ENCODE results near the gene NRP2.
A peak's percentile ranks its signal among the peaks of the same experiment; 100 is the strongest.

NRP2 gene

DNA sequence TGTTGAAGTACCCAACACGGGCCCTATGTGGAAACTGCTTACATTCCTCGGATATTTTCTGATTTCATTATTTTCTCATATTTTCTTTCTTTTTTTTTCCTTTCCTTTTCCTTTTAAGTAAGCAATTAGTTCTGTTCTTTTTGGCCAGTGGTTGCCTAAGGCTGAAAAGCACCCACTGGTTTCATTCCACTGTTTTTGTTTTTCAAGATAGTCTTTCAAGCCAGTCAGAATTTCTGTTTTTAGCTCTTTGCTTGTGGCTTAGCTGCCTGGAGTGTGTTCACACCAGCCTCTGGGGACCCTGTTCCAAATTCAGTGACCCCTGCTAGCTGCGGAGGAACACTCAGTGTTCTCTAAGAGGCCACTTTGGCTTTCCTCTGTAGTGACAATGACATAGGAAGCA is 73.6 kb downstream of the NRP2 start:
- DNase-seq (ENCODE audit: low read depth), result peak; percentile 39

DNA sequence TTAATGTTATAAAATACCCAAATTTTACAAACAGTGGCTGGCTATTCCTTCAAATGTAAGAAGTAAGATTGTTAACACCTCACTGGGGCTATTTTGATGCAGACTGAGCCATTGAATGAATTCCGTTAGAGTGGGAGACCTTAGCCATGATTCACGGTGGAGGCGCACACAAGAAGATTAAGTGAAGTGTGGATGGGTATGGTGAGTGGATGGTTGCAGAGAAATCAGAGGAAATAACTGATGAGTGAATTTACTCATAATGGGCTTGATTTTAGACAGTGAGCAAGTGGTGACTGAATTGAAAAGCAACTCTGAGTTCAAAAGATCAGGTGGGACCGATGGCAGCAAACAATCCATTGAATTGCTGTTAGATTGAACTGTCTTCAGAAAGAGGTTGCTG is 75.0 kb downstream of the NRP2 start:
- DNase-seq (ENCODE audit: low read depth), result no peak

DNA sequence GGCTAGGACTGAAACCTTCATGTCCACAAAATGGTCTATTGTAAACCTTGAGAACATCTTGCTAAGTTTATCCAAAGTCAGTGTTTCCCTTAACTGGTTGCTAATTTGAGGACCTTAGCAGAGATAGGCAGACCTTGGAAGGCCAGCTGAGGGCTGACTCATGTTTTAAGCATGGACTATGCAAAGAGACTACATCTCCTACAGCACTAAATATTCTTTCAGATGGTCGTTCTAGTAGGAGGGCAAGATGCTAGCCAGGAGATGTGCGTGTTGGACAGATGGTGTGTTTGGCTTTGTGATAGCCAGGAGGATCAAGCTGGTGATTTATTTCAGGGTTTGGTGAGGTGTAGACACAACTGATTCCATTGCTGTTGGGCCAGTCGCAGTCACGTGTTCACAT is 75.8 kb downstream of the NRP2 start:
- DNase-seq (ENCODE audit: low read depth), result peak; percentile 64

DNA sequence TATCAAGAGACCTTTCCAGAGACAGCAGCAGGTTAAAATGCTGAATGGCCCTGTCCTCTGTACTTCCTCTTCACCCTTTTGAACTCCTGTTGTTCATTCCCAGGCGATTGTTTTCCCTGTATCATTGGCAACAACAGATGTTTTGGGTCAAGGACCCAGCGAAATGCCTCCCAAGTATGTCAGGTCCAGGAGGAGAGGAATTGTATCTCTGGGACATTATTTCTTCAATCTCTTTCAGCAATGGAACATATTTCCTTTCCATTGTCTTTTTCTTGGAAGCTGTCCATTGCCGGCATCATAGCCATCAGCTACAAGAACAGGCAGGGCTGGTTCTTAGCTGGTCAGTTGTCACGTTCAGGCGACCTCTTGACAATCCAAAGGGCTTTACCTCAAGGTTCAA is 76.2 kb downstream of the NRP2 start:
- no peak for DNase-seq (ENCODE audit: low read depth)

DNA sequence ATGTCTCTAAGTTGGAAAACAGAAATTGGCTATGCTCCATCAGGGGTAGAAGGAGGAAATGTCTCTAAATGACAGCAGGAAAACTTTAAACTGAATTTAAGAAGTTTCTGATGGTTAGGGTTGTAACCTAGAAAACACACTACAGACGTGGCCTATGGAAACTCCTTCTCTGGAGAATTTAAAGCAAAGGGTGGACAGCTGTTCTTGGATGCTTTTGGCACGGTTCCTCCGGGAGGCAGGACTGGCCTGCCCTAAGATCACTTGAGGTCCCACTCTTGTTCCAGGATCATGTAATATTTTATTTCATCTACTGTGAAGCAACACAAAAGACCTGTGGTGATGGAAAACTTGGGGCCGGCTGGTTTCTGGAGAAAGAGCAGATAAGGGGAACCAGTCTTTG is 77.0 kb downstream of the NRP2 start:
- DNase-seq (ENCODE audit: low read depth), result no peak

DNA sequence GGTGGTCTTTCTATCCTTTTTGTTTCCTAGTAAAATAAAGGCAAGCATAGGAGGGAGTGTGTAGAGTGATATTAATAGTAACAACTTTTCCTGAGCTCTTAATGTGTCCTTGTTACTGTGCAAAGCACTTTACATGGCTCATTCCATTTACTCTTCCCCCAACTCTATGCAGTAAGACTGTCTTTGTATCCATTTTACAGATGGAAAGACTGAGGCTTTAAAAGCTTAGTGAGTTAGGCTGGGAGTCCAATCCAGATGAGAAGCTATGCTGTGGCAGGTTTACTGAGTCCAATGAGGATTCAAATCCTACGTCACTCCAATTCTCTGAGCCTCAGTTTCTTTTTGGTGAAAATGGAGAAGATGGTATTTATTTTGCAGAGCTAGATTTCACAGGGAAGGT is 77.4 kb downstream of the NRP2 start:
- DNase-seq (ENCODE audit: low read depth), result no peak

DNA sequence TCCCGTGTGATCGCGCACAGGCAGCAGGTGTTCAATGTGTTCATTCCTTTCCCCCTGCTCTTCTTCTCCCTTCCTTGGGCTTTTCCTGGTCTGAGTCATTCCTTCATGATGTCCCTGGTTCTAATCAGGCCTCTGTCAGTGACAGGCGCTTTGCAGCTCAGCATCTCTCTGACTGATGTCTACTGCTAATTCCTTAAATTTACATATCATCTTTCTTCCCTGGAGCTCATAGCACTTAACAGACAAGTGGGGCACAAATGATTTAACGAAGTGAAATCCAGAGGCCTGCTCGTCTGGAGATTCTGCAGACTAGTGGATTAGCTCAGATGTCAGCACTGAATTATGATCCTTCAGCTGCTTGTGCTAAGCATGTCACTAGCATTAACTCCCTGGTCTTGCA is 77.9 kb downstream of the NRP2 start:
- DNase-seq (ENCODE audit: low read depth), result no peak

DNA sequence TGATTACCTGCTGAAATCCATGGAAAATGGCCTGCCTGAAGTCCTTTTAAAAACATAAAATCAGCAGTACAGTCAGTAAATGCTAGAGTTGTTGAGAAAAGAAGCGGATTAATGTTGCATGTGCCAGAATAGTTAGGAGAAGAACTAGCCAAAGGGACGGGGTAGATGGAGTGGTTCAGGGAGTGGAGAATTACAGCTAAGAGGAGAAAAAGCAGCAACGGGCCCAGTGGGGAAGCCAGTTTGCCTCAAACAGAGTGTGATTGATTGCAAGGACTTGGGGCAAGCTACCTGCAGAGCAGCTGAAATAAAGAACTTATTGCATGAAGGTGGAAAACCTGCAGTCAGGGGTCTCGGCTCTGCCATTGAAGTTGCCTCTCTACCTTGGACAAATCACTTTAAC is 79.1 kb downstream of the NRP2 start:
- no peak for DNase-seq (ENCODE audit: low read depth)

DNA sequence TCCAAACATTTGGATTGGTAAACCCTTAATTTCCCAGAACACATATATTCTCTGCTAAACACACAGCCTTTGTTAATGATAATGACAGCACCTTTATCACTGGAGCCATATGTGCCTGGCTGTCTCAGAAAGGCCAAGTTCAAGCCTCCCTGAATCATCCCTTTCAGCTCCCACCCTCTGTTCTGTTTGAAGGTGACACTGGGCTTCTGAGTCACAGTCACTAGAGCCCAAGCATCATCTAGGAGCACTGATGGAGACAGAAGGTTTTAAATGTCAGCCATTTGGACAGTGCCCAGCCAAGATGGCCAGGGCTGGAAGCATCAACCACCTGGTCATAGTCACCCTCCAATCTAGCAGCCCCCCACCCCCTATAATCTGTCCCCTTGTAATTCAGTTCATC is 80.6 kb downstream of the NRP2 start:
- no peak for DNase-seq (ENCODE audit: low read depth)

DNA sequence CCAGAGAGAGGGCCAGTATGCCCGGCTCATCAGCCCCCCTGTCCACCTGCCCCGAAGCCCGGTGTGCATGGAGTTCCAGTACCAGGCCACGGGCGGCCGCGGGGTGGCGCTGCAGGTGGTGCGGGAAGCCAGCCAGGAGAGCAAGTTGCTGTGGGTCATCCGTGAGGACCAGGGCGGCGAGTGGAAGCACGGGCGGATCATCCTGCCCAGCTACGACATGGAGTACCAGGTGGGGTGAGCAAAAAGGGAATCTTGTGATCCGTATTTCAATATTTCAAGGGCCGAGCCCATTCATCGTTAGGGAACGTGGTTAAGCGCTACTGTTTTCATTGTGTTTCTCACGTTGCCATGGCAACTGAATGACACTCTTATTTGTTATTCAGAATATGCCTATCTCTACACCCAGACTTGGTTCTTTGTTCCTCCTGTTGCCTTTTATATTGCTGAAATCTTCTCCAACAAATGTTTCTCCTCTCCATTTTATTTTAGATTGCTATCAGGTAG is 81.5 kb downstream of the NRP2 start:
- DNase-seq (ENCODE audit: low read depth), result peak; percentile 90

DNA sequence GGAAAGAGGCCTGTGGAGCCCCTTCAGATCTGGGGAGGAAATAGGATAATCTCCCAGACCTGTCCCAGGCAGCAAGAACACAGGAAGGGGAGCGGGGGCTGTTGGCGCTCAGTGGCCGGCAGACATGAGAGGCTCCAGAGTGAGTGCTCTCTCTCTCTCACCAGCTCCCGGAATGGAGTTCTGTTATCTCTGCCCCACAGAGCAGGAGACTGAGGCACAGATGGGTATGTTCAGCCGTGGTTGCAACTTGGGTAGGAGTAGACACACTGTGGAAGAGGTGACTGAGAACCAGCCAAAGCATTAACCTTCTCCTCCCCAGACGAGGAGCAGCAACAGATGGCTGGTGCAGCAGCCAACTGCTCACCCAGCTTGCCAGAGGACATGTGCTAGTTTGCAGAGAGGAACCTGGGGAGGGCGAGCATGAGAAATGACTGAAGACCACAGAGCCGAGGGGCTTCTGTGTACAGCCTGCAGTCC is 82.0 kb downstream of the NRP2 start:
- DNase-seq (ENCODE audit: low read depth), result no peak

DNA sequence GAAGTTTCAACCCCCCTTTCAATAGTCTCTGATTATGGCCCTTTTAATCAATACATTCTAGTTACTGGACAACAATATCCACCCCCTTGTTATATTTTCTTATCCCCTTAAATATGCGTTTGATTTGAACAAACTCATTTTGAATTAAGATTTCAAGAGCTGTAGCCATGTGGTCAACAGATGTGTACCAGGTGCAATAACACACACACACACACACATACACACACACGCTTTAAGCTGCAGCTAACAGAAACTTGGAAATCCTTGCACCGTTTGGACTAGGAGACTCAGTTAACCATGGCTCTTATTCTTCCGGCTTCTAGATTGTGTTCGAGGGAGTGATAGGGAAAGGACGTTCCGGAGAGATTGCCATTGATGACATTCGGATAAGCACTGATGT is 82.8 kb downstream of the NRP2 start:
- no peak for DNase-seq (ENCODE audit: low read depth)

DNA sequence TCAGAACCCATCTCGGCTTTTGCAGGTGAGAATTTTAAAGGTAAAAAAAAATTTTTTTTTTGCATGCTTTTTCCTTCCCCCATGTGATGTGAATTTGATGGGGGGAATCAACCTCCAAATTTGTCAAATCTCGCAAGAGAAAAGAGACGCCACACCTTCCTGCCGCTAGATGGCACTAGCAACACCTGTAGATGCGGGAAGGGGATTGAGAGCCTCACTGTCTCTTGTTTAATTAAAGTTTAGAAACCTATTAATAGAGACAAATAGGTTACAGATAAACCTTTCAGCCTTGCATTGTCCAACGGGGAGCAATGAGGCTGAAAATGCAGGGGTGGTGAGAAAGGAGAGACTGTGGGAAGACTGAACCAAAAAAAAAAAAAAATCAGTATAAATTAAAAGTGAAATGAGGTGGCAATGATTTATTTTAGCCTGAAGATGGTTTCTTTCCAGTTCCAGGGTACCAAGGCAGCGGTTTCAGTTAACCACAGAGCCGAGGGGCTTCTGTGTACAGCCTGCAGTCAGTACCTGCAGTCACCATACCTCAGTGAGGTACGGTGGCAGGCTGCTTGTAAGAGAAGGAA is 84.6 kb downstream of the NRP2 start:
- no peak for DNase-seq (ENCODE audit: low read depth)

DNA sequence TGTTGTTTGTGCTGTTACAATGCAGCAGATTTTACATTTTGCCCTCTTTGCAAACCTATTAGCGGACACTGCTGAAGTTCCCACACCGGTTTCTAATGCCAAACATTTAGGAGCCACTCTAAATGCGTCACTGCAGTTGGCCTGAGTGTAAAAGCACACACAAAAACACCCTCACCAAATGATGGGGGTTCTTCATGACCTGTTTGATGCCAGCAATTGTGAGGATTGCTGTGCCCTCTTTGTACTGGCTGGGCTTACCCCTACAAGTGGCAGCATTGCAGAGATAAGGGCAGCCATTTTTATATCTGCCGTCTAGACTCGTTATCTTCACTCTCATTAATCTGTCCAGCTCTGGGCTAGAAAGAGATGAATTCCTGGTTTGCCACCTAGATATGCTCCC is 85.3 kb downstream of the NRP2 start:
- DNase-seq (ENCODE audit: low read depth), result no peak

DNA sequence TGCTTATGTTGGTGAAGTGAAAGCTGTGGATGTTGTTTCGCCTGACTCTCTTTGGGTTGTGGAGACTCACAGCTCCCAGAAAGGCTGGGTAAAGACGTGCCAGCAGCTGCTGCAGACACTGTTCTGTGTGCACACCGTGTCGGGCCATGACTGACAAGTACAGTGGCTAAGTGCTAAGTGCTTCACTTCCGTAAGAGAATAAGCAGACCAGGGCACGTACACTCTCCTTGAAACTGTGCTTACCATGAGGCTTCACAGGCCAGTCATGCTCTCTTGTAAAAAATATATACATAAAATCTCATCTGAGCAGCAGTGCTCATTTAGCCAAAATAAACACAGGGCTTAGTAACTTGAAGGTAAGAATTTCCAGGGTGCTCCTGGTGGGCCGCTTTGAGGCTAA is 86.0 kb downstream of the NRP2 start:
- DNase-seq (ENCODE audit: low read depth), result no peak

DNA sequence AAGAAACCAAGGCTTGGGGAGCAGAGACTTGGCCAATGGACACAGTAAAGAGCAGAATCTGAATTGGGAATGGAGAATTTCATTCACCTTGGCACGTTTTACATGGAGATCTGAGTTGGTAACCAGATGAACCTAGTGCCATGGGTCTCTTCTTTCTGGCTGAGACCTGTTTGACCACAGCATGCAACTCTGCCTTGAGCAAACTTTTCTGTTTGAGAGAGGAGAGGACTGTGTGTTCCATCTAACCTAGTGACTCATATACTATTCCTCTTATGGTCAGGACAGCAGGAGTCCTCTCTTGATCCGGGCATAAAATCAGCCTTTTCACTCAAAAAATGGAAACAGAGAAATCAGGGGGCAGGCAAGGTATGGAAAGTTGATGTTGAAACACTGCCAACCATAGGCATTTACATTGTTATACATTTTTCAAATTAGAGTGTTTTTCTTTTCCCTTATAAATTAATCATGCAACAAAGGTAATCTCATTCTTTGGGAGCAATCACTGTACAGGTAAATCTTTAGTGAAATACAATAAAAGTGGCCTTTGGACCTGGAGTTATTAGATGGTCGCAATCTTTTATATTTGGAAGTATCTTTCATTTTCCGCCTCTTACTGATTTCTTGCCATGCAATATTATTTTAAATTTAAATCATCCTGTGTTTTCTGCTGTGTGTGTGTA is 86.7 kb downstream of the NRP2 start:
- DNase-seq (ENCODE audit: low read depth), result no peak

DNA sequence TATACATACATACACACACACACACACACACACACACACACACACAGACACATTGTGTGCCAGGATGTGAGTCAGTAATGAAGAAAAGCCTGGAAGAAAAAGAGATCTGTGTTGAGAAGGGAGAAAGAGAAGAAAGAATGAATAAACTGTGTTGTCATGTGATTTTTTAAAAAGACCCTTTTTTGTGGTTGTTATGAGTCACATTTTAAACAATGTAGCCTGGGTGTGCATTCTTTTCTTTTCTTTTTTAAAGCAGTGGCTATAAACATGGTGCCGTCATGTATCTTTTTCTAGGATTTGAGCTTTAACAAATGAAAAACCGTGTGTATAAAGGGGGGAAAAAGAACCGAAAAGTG is 87.2 kb downstream of the NRP2 start:
- no peak for DNase-seq (ENCODE audit: low read depth)

DNA sequence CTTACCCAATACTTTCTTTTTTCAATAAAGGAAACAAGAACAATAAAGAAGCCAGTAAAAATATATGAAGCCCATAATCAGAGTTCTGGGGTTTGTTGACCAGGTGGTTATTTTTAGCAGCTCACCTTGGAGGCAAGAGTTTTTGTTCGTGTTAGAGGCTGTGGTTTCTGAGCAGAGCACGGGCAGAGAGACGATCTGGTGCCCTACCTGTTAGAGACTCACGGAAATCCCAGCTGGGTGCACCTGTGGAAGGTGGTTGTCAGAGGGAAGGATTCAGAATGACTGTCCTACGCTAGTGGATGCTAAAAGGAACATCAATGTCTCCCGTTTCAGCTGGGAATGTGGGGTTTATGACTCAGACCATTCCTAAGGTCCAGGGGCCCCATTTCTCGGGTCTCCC is 87.6 kb downstream of the NRP2 start:
- no peak for DNase-seq (ENCODE audit: low read depth)

DNA sequence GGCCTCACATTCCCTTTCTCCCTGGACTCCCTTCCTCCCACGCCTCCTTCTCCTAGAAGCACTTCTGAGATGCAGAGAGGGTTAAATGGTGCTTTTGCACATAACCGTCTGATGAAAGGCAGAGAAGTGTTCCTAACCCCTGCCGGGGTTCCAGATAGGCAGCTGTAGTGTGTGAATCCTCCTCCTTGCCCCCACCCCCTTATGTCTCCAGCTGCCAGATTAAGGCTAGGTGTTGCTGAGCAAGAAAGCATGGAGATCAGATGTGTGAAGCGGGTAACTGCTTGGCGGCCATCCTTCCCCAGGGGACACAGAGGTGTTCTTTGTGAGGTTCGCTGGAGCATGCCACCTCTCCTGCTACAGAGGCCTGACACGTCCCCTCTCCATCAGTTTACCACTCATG is 88.3 kb downstream of the NRP2 start:
- no peak for DNase-seq (ENCODE audit: low read depth)

DNA sequence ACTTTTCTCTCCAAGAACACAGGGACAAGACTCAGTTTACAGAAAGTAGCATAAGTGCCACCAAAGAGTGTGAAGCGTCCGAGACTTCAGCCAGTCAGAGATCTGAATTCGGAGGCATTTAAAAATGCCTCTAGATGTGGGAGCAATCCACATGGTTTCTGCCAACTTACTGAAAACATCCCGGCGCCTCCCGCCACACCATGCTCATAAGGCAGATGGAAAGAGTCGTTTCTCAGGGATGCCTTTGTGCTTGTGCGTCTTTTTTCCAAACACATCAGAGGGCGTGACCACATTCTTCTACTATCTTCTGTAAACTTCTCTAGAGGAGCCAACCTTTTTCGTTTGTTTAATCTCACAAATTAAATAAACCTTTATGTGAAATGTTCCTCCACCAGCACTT is 88.7 kb downstream of the NRP2 start:
- no peak for DNase-seq (ENCODE audit: low read depth)

DNA sequence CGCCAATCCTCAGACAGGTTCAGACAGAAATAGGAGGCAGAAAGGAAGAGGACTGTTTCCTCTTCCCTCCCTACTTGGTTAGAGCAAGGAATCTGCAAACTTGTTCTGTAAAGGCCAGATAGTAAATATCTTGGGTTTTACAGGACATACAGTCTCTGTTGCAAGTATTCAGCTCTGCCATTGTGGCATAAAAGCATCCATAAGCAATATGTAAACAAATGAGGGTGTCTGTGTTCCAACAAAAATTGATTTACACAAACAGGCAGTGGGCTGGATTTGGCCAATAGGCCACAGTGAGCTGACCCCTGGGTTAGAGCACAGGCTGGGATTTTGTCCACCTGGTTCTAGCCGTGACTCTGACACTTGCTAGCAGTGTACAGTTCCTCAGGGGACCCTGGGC is 89.4 kb downstream of the NRP2 start:
- DNase-seq (ENCODE audit: low read depth), result no peak

DNA sequence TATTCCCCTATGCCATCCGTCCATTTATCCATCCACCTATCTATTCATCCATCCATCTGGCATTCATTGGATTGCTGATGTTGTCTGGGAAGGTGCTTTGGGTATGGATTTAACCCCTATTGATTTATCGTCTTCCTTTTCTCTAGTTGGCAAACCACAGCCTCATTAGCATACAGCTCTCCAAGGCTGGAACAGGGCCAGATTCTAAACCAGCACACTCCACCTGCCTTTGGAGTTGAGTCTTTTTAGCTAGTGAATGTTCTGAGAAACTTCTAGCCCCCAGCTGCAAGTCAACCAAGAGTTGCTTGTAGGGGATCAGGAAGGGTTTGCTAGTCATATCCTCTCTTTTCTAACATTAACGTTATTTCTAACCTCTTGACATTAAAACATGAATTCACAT is 90.7 kb downstream of the NRP2 start:
- DNase-seq (ENCODE audit: low read depth), result no peak

DNA sequence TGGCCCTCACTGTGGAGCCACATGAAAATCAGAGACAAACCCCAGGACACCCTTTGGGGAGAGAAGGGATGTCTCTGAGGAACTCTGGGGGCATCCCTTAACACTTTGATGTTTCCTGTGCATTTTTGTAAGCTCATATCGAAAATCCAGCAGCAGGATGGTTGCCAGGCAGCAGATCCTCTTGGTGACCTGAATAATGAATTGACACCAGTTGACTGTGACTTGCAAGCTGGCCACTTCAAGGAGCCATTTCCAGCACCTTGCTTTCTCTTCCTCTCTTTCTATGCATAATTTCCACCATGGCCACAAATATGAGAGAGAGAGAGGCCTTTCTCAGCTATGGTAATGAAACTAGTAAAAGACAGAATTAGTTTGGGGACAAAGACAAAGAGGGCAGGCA is 91.7 kb downstream of the NRP2 start:
- no peak for DNase-seq (ENCODE audit: low read depth)

All from GM04503 (cell line).